ENCODE measurements around the gene HS2ST1. TPM values are rescaled to one million over a fixed set of nuclear protein-coding genes. Genes with fewer than 3 reads are reported as not detected.

The HS2ST1 gene
- polyA plus RNA-seq, 1 donor (not counting 4 experiments of a cell fraction or from before 2014, with no cell fraction given), result 18.7 TPM

DNA sequence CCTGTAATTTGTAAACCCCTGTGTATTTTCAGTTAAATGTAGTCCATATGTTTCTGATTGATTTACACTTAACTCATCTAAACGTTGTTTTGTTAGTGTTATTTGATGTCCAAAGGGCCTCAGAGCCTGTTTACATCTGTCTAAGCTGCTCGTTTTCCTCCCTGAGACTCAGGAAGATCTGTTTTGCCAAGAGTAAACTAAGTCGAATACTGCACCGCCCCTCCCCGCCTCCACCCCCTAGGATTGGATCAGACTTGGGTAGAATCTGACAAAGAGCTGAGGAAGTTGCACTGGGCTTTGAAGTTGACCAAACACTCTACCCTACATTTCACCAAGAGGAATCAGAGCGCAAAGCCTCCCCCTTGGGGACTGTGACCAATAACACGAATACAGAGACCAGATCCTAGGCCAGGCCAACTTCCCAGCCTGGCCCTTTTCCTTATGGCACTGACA, 207.3 kb downstream of the HS2ST1 start:
- Histone ChIP-seq H3K9ac (ENCODE audit: control insufficient read depth, extremely low read depth, insufficient read depth, low read length) (no peak overlapping the region), H3K4me1 (ENCODE audit: control insufficient read depth, extremely low read depth, insufficient read depth, low read length) (peaks cover 28% of the 10 kb centered on the region), H3K4me2 (ENCODE audit: control insufficient read depth, extremely low read depth, insufficient read depth, low read depth, low read length) (no peak overlapping the region), H3K36me3 (ENCODE audit: control insufficient read depth in 2 of 2, extremely low read depth in 1 of 2, insufficient read depth in 2 of 2, low read length in 2 of 2) (no peaks in the 10 kb centered on the region), H4K20me1 (ENCODE audit: control insufficient read depth, extremely low read depth, insufficient read depth, low read length) (no peaks in the 10 kb centered on the region), H3K27ac (ENCODE audit: control insufficient read depth, insufficient read depth, low read length) (no peak overlapping the region), H3K9me1 (ENCODE audit: control insufficient read depth, extremely low read depth, insufficient read depth, low read length) (no peaks in the 10 kb centered on the region), H3K9me3 (ENCODE audit: control insufficient read depth, low read depth, low read length) (no peaks in the 10 kb centered on the region), H3K4me3 (ENCODE audit: control insufficient read depth in 2 of 3, extremely low read depth in 1 of 3, insufficient read depth in 2 of 3, low read depth in 1 of 3, low read length in 3 of 3) (no peak overlapping the region), H3K27me3 (ENCODE audit: control insufficient read depth, extremely low read depth, insufficient read depth, low read length) (no peaks in the 10 kb centered on the region), H3K79me2 (ENCODE audit: control insufficient read depth, insufficient read depth, low read length) (no peaks in the 10 kb centered on the region), H2AFZ (ENCODE audit: control insufficient read depth, low read length) (no peak overlapping the region)
- FAIRE-seq (no peak), DNase-seq (ENCODE audit: low read depth, low spot score) (no peak)
- dilution Hi-C loops (cut with MboI; ENCODE audit: extremely low pct_ligation_motif_present, low sequenced_read_pairs), result no loop called here
- TF ChIP-seq CTCF (optimal IDR thresholded peaks at IDR 0.05 in 1 of 3, IDR thresholded peaks at IDR 0.05 in 1 of 3, conservative IDR thresholded peaks at IDR 0.05 in 1 of 3; ENCODE audit: extremely low read depth in 1 of 3, insufficient read depth in 2 of 3, low read length in 3 of 3) (no peak), EZH2 (IDR thresholded peaks at IDR 0.05; ENCODE audit: low read length) (no peak)

- Histone ChIP-seq H3K27ac (ENCODE audit: control insufficient read depth, insufficient read depth, low read length) (no peak overlapping the region), H3K4me2 (ENCODE audit: control insufficient read depth, extremely low read depth, insufficient read depth, low read depth, low read length) (no peak overlapping the region), H3K4me1 (ENCODE audit: control insufficient read depth, extremely low read depth, insufficient read depth, low read length) (peaks cover 28% of the 10 kb centered on the region), H2AFZ (ENCODE audit: control insufficient read depth, low read length) (no peak overlapping the region), H4K20me1 (ENCODE audit: control insufficient read depth, extremely low read depth, insufficient read depth, low read length) (no peaks in the 10 kb centered on the region), H3K9me3 (ENCODE audit: control insufficient read depth, low read depth, low read length) (no peaks in the 10 kb centered on the region), H3K4me3 (ENCODE audit: control insufficient read depth in 2 of 3, extremely low read depth in 1 of 3, insufficient read depth in 2 of 3, low read depth in 1 of 3, low read length in 3 of 3) (no peak overlapping the region), H3K9me1 (ENCODE audit: control insufficient read depth, extremely low read depth, insufficient read depth, low read length) (no peaks in the 10 kb centered on the region), H3K27me3 (ENCODE audit: control insufficient read depth, extremely low read depth, insufficient read depth, low read length) (no peaks in the 10 kb centered on the region), H3K9ac (ENCODE audit: control insufficient read depth, extremely low read depth, insufficient read depth, low read length) (no peak overlapping the region), H3K36me3 (ENCODE audit: control insufficient read depth in 2 of 2, extremely low read depth in 1 of 2, insufficient read depth in 2 of 2, low read length in 2 of 2) (no peaks in the 10 kb centered on the region), H3K79me2 (ENCODE audit: control insufficient read depth, insufficient read depth, low read length) (no peaks in the 10 kb centered on the region)
- dilution Hi-C loops (cut with MboI; ENCODE audit: extremely low pct_ligation_motif_present, low sequenced_read_pairs), result no loop called here
- DNase-seq (ENCODE audit: low read depth, low spot score) (no peak), FAIRE-seq (no peak)
- TF ChIP-seq CTCF (optimal IDR thresholded peaks at IDR 0.05 in 1 of 3, IDR thresholded peaks at IDR 0.05 in 1 of 3, conservative IDR thresholded peaks at IDR 0.05 in 1 of 3; ENCODE audit: extremely low read depth in 1 of 3, insufficient read depth in 2 of 3, low read length in 3 of 3) (no peak), EZH2 (IDR thresholded peaks at IDR 0.05; ENCODE audit: low read length) (no peak)
Measured at GRCh38 chr1:87122243-87122642, 207.8 kb downstream of the HS2ST1 start.

Measured in keratinocyte (primary cell).